K562 (cell line): ENCODE measurements around the gene TBX10. TPM values are rescaled to one million over a fixed set of nuclear protein-coding genes. Genes with fewer than 3 reads are reported as not detected.
A peak's percentile ranks its signal among the peaks of the same experiment; 100 is the strongest.

Source experiments
- ATF6 ChIP-seq: sonication (generic); formaldehyde crosslinking; IDR thresholded peaks from 2 replicates; pipeline ENCODE4 v1.4.0; 2020; ENCODE audit warnings: mild to moderate bottlenecking, missing genetic modification reagents
- CSDE1 ChIP-seq, 2 experiments: fragments of 450-650 bp; IDR thresholded peaks; 2 replicates each; pipeline ENCODE4 v1.6.1; 2016; ENCODE audit warnings: mild to moderate bottlenecking in 1 of 2
- EP300 ChIP-seq: IDR thresholded peaks from 2 replicates; pipeline ENCODE4 v1.6.1; 2012; ENCODE audit warnings: low read length, improper control_type of control experiment
- EP400 ChIP-seq: fragments of 450-650 bp; IDR thresholded peaks from 2 replicates; pipeline ENCODE4 v1.6.1; 2017; ENCODE audit warnings: antibody characterized with exemption, mild to moderate bottlenecking, moderate library complexity
- ESRRA ChIP-seq: fragments of 450-650 bp; IDR thresholded peaks from 2 replicates; pipeline ENCODE4 v1.6.1; 2014; ENCODE audit warnings: low read depth, mild to moderate bottlenecking, moderate library complexity, borderline replicate concordance
- ESRRB ChIP-seq: fragments of 250-450 bp; sonication (Bioruptor Pico); IDR thresholded peaks from 2 replicates; pipeline ENCODE4 v1.5.0; 2020; ENCODE audit warnings: mild to moderate bottlenecking, moderate library complexity, borderline replicate concordance
- FOXA3 ChIP-seq, 2 experiments: fragments of 450-650 bp in 1 of 2; sonication (generic) in 1 of 2; formaldehyde crosslinking; IDR thresholded peaks in 1 of 2; conservative IDR thresholded peaks in 1 of 2; 2 replicates each; pipeline versions ENCODE4 v1.4.0 to v1.8.0; 2020 to 2022; ENCODE audit warnings: mild to moderate bottlenecking in 2 of 2, missing genetic modification reagents in 1 of 2
- GABPA ChIP-seq: fragments of 200-800 bp; sonication (Bioruptor generic); conservative IDR thresholded peaks from 2 replicates; pipeline ENCODE4 v1.6.1; 2016; ENCODE audit warnings: low read depth, missing genetic modification characterization, missing compliant biosample characterization
- HEY1 ChIP-seq: fragments of 250-450 bp; sonication (Bioruptor Pico); IDR thresholded peaks from 2 replicates; pipeline ENCODE4 v1.5.0; 2020; ENCODE audit warnings: mild to moderate bottlenecking, moderate library complexity, borderline replicate concordance
- JUND ChIP-seq, 2 experiments: IDR thresholded peaks; 2 replicates in 1 of 2; 3 replicates in 1 of 2; pipeline ENCODE4 v1.6.1; 2011; ENCODE audit warnings: borderline replicate concordance in 2 of 2, low read depth in 2 of 2, low read length in 2 of 2, improper control_type of control experiment in 1 of 2, missing biosample characterization in 1 of 2, missing genetic modification characterization in 1 of 2, missing genetic modification reagents in 1 of 2
- MTA1 ChIP-seq: fragments of 450-650 bp; IDR thresholded peaks from 2 replicates; pipeline ENCODE4 v1.6.1; 2017; ENCODE audit warnings: borderline replicate concordance
- PTTG1 ChIP-seq: fragments of 450-650 bp; IDR thresholded peaks from 2 replicates; pipeline ENCODE4 v1.6.1; 2016; ENCODE audit warnings: low read depth, mild to moderate bottlenecking, missing genetic modification characterization, missing compliant biosample characterization
- RAD21 ChIP-seq, 2 experiments: fragments of 250-450 bp in 1 of 2; fragments of 450-650 bp in 1 of 2; sonication (Bioruptor Pico) in 1 of 2; formaldehyde crosslinking in 1 of 2; IDR thresholded peaks in 1 of 2; conservative IDR thresholded peaks in 1 of 2; 2 replicates each; pipeline versions ENCODE4 v1.4.0 to v1.8.0; 2020 to 2022; ENCODE audit warnings: mild to moderate bottlenecking in 2 of 2, moderate library complexity in 1 of 2
- RBBP5 ChIP-seq: fragments of 200-600 bp; sonication (generic); IDR thresholded peaks from 2 replicates; pipeline ENCODE4 v1.6.1; 2012; ENCODE audit warnings: borderline replicate concordance, mild to moderate bottlenecking, low read length, control low read depth, inconsistent platforms; ENCODE audit not compliant: insufficient read depth, poor library complexity, severe bottlenecking
- RBM25 ChIP-seq: fragments of 200-400 bp; formaldehyde crosslinking; IDR thresholded peaks from 2 replicates; pipeline ENCODE4 v1.6.1; 2018; ENCODE audit warnings: low read length, low read depth, moderate library complexity; ENCODE audit not compliant: severe bottlenecking
- RCOR1 ChIP-seq, 2 experiments: IDR thresholded peaks; 2 replicates each; pipeline ENCODE4 v1.6.1; 2012; ENCODE audit warnings: low read depth in 2 of 2, low read length in 2 of 2, borderline replicate concordance in 1 of 2, improper control_type of control experiment in 1 of 2
- SMAD2 ChIP-seq: fragments of 150-350 bp; IDR thresholded peaks from 2 replicates; pipeline ENCODE4 v1.6.1; 2014; ENCODE audit warnings: low read depth, mild to moderate bottlenecking, low read length
- SMC3 ChIP-seq: conservative IDR thresholded peaks from 2 replicates; pipeline ENCODE4 v1.6.1; 2011; ENCODE audit warnings: low read depth, low read length, improper control_type of control experiment; ENCODE audit not compliant: insufficient read depth
- SREBF2 ChIP-seq: sonication (generic); formaldehyde crosslinking; IDR thresholded peaks from 2 replicates; pipeline ENCODE4 v1.4.0; 2020; ENCODE audit warnings: mild to moderate bottlenecking, missing genetic modification reagents
- SRSF3 ChIP-seq: fragments of 200-400 bp; formaldehyde crosslinking; IDR thresholded peaks from 2 replicates; pipeline ENCODE4 v1.6.1; 2016; ENCODE audit warnings: mild to moderate bottlenecking, low read length, moderate library complexity; ENCODE audit not compliant: insufficient read depth
- ZBTB12 ChIP-seq: fragments of 250-450 bp; sonication (Bioruptor Pico); IDR thresholded peaks from 2 replicates; pipeline ENCODE4 v1.4.0; 2020
- ZBTB7A ChIP-seq: IDR thresholded peaks from 2 replicates; pipeline ENCODE4 v1.6.1; 2011; ENCODE audit warnings: low read depth, mild to moderate bottlenecking, low read length, moderate library complexity, borderline replicate concordance; ENCODE audit not compliant: control insufficient read depth
- ZFX ChIP-seq: sonication (generic); formaldehyde crosslinking; IDR thresholded peaks from 2 replicates; pipeline ENCODE4 v1.8.0; 2022; ENCODE audit warnings: mild to moderate bottlenecking, missing genetic modification reagents, moderate library complexity
- polyA plus RNA-seq, 8 experiments: library from polyadenylated mRNA; depleted of rRNA in 4 of 8; stranded (reverse) in 5 of 8; unstranded in 3 of 8; fragments of >200 nt; fragmentation: Nextera tagmentation in 2 of 8; fragmentation: Illumina TruSeq in 1 of 8; extraction: Ambion mirVana in 2 of 8; extraction: Trizol in 1 of 8; gene quantifications; 2 replicates each; pipeline versions ENCODE4 v1.2.1 to v1.2.3, GENCODE V29; 2011 to 2014; ENCODE audit warnings: inconsistent platforms in 1 of 8, missing spikeins in 1 of 8
- total RNA-seq, 7 experiments: library from RNA; depleted of rRNA in 6 of 7; stranded (reverse); fragments of >200 nt in 6 of 7; fragmentation: Illumina TruSeq in 2 of 7; extraction: Trizol in 2 of 7; gene quantifications; 2 replicates each; pipeline versions ENCODE4 v1.2.1 to v1.2.3, GENCODE V29; 2011 to 2021; ENCODE audit warnings: low replicate concordance in 1 of 7

TBX10 gene
- total and polyA plus RNA-seq, 9 of the 15 experiments (the other 6 are each of a cell fraction or from before 2014, with no cell fraction given) = not detected

- TF ChIP-seq FOXA3 (CRISPR knock-in tag; conservative IDR thresholded peaks at IDR 0.05 in 1 of 2, IDR thresholded peaks at IDR 0.05 in 1 of 2) = 0 out of 4 replicates have a peak, but pooled peaks of 1 of the 2 experiments have one; percentile 32
- peak; percentile 77 for TF ChIP-seq RBBP5
- TF ChIP-seq JUND (IDR thresholded peaks at IDR 0.05; ENCODE audit: borderline replicate concordance, low read depth, low read length) = peak; percentile 70; the same call in 1 of the 2 replicates
- TF ChIP-seq JUND (tag; IDR thresholded peaks at IDR 0.05; ENCODE audit: borderline replicate concordance, low read depth, low read length) = no peak; the same call in 2 of the 3 replicates
- peak; percentile 65 for TF ChIP-seq ZFX (CRISPR knock-in tag)
- TF ChIP-seq ESRRA = peak; percentile 96
- TF ChIP-seq ZBTB12 (CRISPR knock-in tag) = peak; percentile 97
- TF ChIP-seq GABPA = peak; percentile 88
- no peak; the same call in 1 of the 2 replicates for TF ChIP-seq ATF6 (CRISPR knock-in tag)
- no peak for TF ChIP-seq SMAD2
- TF ChIP-seq SMC3 = 0 out of 2 replicates have a peak, but pooled peaks have one; percentile 36
- TF ChIP-seq RAD21 (CRISPR knock-in tag; conservative IDR thresholded peaks at IDR 0.05 in 1 of 2, IDR thresholded peaks at IDR 0.05 in 1 of 2) = peak; percentile 25 to 28; a peak in 1 of 4 replicates
- no peak for TF ChIP-seq SREBF2 (CRISPR knock-in tag)
- TF ChIP-seq EP400 = peak; percentile 79; the same call in 1 of the 2 replicates
- TF ChIP-seq CSDE1 (IDR thresholded peaks at IDR 0.05) = peak in 1 of 2 experiments; percentile 41; a peak in 1 of 4 replicates
- peak in 1 of 2 experiments; percentile 46; a peak in 1 of 4 replicates for TF ChIP-seq RCOR1 (IDR thresholded peaks at IDR 0.05; ENCODE audit: borderline replicate concordance in 1 of 2, low read depth in 2 of 2, low read length in 2 of 2)
- TF ChIP-seq EP300 = peak; percentile 40; the same call in 1 of the 2 replicates
- no peak for TF ChIP-seq HEY1 (CRISPR knock-in tag)
- no peak for TF ChIP-seq SRSF3
- no peak for TF ChIP-seq ESRRB (CRISPR knock-in tag)
- peak; percentile 78 for TF ChIP-seq ZBTB7A
- no peak for TF ChIP-seq RBM25
- TF ChIP-seq MTA1 = peak; percentile 99
- no peak for TF ChIP-seq PTTG1 (tag)
These were observed 32.9 kb downstream of the TBX10 start, which contains the start of gene NDUFV1 (continued) for GRCh38 chr11:67606492-67607295.
